Chondrocyte (in vitro differentiated cells): ENCODE results near the gene INCA1. TPM values are rescaled to one million over a fixed set of nuclear protein-coding genes. Genes with fewer than 3 reads are reported as not detected.

Experiments
- DNase-seq: peaks from one replicate; pipeline ENCODE4 v3.0.0; 2021; ENCODE audit warnings: mixed read lengths, low spot score
- H3K27ac Mint-ChIP-seq: one replicate; pipeline ENCODE4 v1.8.0; 2021; ENCODE audit warnings: mild to moderate bottlenecking, moderate library complexity, mixed read lengths; ENCODE audit not compliant: unreplicated experiment
- H3K27me3 Mint-ChIP-seq: 2 replicates; pipeline ENCODE4 v1.8.0; 2021; ENCODE audit warnings: low read depth, mixed read lengths
- H3K36me3 Mint-ChIP-seq: 2 replicates; pipeline ENCODE4 v1.8.0; 2021; ENCODE audit warnings: low read depth, mixed read lengths
- H3K4me1 Mint-ChIP-seq: 2 replicates; pipeline ENCODE4 v1.8.0; 2021; ENCODE audit warnings: low read depth, mild to moderate bottlenecking, mixed read lengths
- H3K4me3 Mint-ChIP-seq: one replicate; pipeline ENCODE4 v1.8.0; 2021; ENCODE audit warnings: mild to moderate bottlenecking, moderate library complexity, mixed read lengths; ENCODE audit not compliant: unreplicated experiment
- H3K9me3 Mint-ChIP-seq: 2 replicates; pipeline ENCODE4 v1.8.0; 2021; ENCODE audit warnings: low read depth, mixed read lengths
- CTCF ChIP-seq: fragments of 200-600 bp; sonication (generic); IDR thresholded peaks from 2 replicates; pipeline ENCODE4 v1.5.0; 2021; ENCODE audit warnings: antibody characterized with exemption, mild to moderate bottlenecking, moderate library complexity
- total RNA-seq: library from RNA; stranded (reverse); gene quantifications from 3 replicates; pipeline ENCODE4 v1.2.1, GENCODE V29; 2021

Gene INCA1
- total RNA-seq, 1 donor from 2014 or later = 1.5 TPM

- no peak for TF ChIP-seq CTCF
- peaks cover 23% of the 10 kb centered on the region for H3K36me3 Mint-ChIP-seq
- H3K4me1 Mint-ChIP-seq = peaks cover 62% of the 10 kb centered on the region
- H3K27ac Mint-ChIP-seq = peak overlapping the region; percentile 92
- no peaks in the 10 kb centered on the region for H3K9me3 Mint-ChIP-seq
- DNase-seq = no peak
- peak overlapping the region; percentile 96 for H3K4me3 Mint-ChIP-seq
- H3K27me3 Mint-ChIP-seq = no peaks in the 10 kb centered on the region
These were observed 49.7 kb downstream of the INCA1 start for GRCh38 chr17:4947411-4948165.

GRCh38 chr17:4947010-4947410 is 50.3 kb downstream of the INCA1 start:
- Mint-ChIP-seq H3K36me3 (peaks cover 23% of the 10 kb centered on the region), H3K4me3 (peak overlapping the region; percentile 96), H3K27ac (peak overlapping the region; percentile 94), H3K4me1 (peaks cover 68% of the 10 kb centered on the region), H3K9me3 (no peaks in the 10 kb centered on the region), H3K27me3 (no peaks in the 10 kb centered on the region)
- no peak for DNase-seq
- TF ChIP-seq CTCF = no peak

- H3K4me3 Mint-ChIP-seq = peak overlapping the region; percentile 96
- peaks cover 68% of the 10 kb centered on the region for H3K4me1 Mint-ChIP-seq
- H3K27ac Mint-ChIP-seq = peak overlapping the region; percentile 94
- H3K36me3 Mint-ChIP-seq = peaks cover 25% of the 10 kb centered on the region
- no peaks in the 10 kb centered on the region for H3K27me3 Mint-ChIP-seq
- no peak for TF ChIP-seq CTCF
- H3K9me3 Mint-ChIP-seq = no peaks in the 10 kb centered on the region
- DNase-seq = no peak
These were observed 50.9 kb downstream of the INCA1 start for GRCh38 chr17:4946312-4946976.

- Mint-ChIP-seq H3K9me3 (no peaks in the 10 kb centered on the region), H3K36me3 (peaks cover 25% of the 10 kb centered on the region), H3K4me1 (peaks cover 68% of the 10 kb centered on the region), H3K27me3 (no peaks in the 10 kb centered on the region), H3K4me3 (peak overlapping the region; percentile 96), H3K27ac (peak overlapping the region; percentile 94)
- TF ChIP-seq CTCF = no peak
- no peak for DNase-seq
These were observed 51.4 kb downstream of the INCA1 start for GRCh38 chr17:4945944-4946280.

GRCh38 chr17:4945176-4945943 is 52.0 kb downstream of the INCA1 start:
- H3K4me1 Mint-ChIP-seq = peaks cover 65% of the 10 kb centered on the region
- peaks cover 25% of the 10 kb centered on the region for H3K36me3 Mint-ChIP-seq
- no peak for DNase-seq
- TF ChIP-seq CTCF = no peak
- no peaks in the 10 kb centered on the region for H3K27me3 Mint-ChIP-seq
- peak overlapping the region; percentile 94 for H3K27ac Mint-ChIP-seq
- peak overlapping the region; percentile 96 for H3K4me3 Mint-ChIP-seq
- H3K9me3 Mint-ChIP-seq = no peaks in the 10 kb centered on the region
